ENCODE data around the gene KCNH4. TPM values are rescaled to one million over a fixed set of nuclear protein-coding genes. Genes with fewer than 3 reads are reported as not detected.
"Not testable (repeated sequence)": the region's sequence is repeated elsewhere in the genome, so short reads cannot be mapped to it uniquely, and the experiment has no call there.

KCNH4 gene
- total RNA-seq, 5 donors from 2014 or later (not counting 1 experiment from before 2014, with no cell fraction given) = 0.06 to 0.35 (median 0.20) TPM; not detected in 1

DNA sequence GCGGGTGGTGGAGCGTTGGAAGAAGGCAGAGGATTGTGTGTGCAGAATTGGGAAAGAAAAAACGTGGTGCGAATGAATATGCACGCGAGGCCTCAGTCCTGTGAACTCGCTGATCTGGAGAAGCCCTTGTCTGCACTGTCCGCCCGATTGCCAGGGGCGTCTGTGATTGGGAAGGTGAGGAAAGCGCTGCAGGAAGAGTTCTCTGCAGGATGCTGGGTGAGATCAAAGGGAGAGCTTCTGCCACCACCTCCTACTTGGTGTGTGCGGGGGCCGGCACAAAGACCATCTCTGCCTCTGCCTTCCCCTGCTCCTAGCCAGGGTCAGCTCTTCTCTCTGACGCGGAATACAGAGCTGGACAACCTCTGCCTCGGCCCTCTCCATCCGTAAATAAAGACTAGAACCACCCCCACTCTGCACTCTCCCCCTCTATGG is 25.3 kb downstream of the KCNH4 start:
- Mint-ChIP-seq H3K9me3 (no peaks in the 10 kb centered on the region), H3K27ac (peak overlapping the region in 1 of 2 donors; percentile 92), H3K4me3 (peak overlapping the region; percentile 88 to 94 (median 92)), H3K36me3 (no peaks in the 10 kb centered on the region), H3K27me3 (no peaks in the 10 kb centered on the region), H3K4me1 (peaks cover 28 to 43% (median 42%) of the 10 kb centered on the region in 3 donors)
- CTCF ChIA-PET = no interaction called here
- Histone ChIP-seq H3K9me3 (no peaks in the 10 kb centered on the region), H3K4me3 (ENCODE audit: control insufficient read depth in 1 of 2, extremely low read depth in 1 of 2, low read length in 1 of 2) (peak overlapping the region; percentile 7 to 96), H3K27ac (ENCODE audit: low read length) (no peak overlapping the region), H3K4me1 (ENCODE audit: control insufficient read depth in 1 of 2, extremely low read depth in 1 of 2, insufficient read depth in 2 of 2, low read length in 2 of 2) (peaks cover 11 to 37% of the 10 kb centered on the region in 2 experiments), H3K36me3 (ENCODE audit: control insufficient read depth in 2 of 2, extremely low read depth in 1 of 2, insufficient read depth in 1 of 2, low read length in 1 of 2) (peaks cover 5 to 9% of the 10 kb centered on the region in 2 donors), H3K27me3 (replicated peaks in 1 of 2; ENCODE audit: control insufficient read depth in 2 of 2, extremely low read depth in 1 of 2, insufficient read depth in 2 of 2, low read length in 1 of 2) (no peaks in the 10 kb centered on the region)
- ATAC-seq (replicated peaks in 1 of 4) (no peak), DNase-seq (no peak)
- POLR2A ChIA-PET = interaction anchor here in 1 of 2 donors (0.7 kb wide), 1 partner anchor 96 kb away, joined by 5 read pairs; no protein-coding TSS in a partner anchor
- WGBS (ENCODE audit: insufficient coverage) = 73% methylated on average over 13 of the region's 17 CpGs

DNA sequence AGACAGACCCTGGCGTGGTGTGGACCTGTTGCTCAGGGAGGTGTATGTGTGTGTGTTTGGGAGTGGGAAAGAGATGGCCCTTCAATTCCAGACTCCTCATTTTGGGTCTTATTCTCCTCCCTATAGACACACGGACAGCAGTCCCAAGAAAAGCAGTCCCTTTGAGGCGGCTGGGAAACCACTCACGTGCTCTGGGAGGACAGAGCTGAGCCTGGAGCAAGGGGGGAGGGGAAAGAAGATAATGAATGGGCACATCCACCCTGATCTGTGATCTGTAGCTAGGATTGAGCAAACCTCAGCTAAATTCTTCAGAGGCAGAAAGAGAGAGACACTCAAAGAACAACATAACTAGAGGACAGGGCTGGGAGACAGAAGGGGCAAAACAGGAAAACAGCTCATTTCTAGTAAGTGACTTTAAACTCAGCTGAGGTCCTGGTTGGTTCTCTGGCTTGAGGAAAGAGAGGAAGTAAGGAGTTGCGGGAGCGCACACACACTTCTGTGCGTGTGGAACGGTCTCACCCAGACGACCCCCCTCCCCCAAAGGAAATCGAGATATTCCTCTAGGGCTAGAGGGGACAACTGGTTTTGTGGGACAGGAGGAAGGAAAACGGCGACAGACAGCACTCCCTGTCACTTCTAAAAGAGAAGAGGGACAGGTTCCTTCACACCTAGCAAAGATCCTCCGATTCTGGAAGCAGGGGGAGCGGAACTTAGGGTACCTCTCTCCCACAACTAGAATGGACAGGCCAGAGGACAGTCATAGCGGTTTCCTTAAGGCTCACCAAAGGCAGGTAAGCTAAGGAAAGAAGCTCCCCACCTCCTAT is 26.8 kb downstream of the KCNH4 start:
- Histone ChIP-seq H3K36me3 (ENCODE audit: control insufficient read depth in 2 of 2, extremely low read depth in 1 of 2, insufficient read depth in 1 of 2, low read length in 1 of 2) (peaks cover 5 to 9% of the 10 kb centered on the region in 2 donors), H3K9me3 (no peaks in the 10 kb centered on the region), H3K4me1 (ENCODE audit: control insufficient read depth in 1 of 2, extremely low read depth in 1 of 2, insufficient read depth in 2 of 2, low read length in 2 of 2) (peaks cover 11 to 37% of the 10 kb centered on the region in 2 experiments), H3K4me3 (ENCODE audit: control insufficient read depth in 1 of 2, extremely low read depth in 1 of 2, low read length in 1 of 2) (peak overlapping the region; percentile 84 to 96), H3K27ac (ENCODE audit: low read length) (peak overlapping the region; percentile 74), H3K27me3 (replicated peaks in 1 of 2; ENCODE audit: control insufficient read depth in 2 of 2, extremely low read depth in 1 of 2, insufficient read depth in 2 of 2, low read length in 1 of 2) (no peaks in the 10 kb centered on the region)
- Mint-ChIP-seq H3K27me3 (no peaks in the 10 kb centered on the region), H3K9me3 (no peaks in the 10 kb centered on the region), H3K36me3 (no peaks in the 10 kb centered on the region), H3K4me3 (peak overlapping the region; percentile 88 to 94 (median 92)), H3K4me1 (peaks cover 28 to 45% (median 44%) of the 10 kb centered on the region in 3 donors), H3K27ac (peak overlapping the region; percentile 91 to 92)
- ChIA-PET POLR2A (interaction anchor here (0.6 kb wide), 2 partner anchors 9 to 869 kb away, joined by 4 to 13 read pairs; no protein-coding TSS in a partner anchor), CTCF (interaction anchor here in 1 of 2 donors (1.0 to 1.1 kb wide), 2 partner anchors 12 to 224 kb away, joined by 3 read pairs; partner anchors contain the start of gene ODAD4)
- DNase-seq (peak in 2 of 35 experiments; percentile 10 to 21), ATAC-seq (replicated peaks in 1 of 4) (no peak)
- WGBS (ENCODE audit: insufficient coverage) = no CpG with 5 or more reads among the region's 15 CpGs

DNA sequence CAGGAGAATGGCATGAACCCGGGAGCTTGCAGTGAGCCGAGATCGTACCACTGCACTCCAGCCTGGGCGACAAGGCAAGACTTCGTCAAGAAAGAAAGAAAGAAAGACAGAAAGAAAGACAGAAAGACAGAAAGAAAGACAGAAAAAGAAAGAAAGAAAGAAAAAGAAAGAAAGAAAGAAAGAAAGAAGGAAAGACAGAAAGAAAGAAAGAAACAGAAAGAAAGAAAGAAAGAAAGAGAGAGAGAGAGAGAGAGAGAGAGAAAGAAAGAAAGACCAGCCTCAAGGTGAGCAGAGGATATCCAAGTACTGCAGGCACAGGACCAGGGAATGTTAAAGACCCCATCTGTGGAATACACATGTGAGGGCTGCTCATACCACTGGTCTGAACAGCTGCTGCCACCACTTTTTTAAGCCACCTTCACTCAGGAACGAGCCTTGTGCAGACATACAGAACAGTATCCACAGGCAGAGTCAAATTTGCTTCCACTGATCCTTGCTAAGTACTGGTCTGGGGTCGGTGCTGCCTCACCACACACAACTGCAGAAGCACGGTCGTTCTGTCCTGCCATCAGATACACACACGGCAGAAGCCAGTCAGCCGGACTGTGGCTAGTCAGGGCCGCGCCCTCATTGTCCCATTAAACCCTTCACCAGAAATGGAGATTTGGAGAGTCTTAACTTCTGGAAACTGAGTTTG is 33.9 kb downstream of the KCNH4 start:
- no peak overlapping the region for H3K4me3 ChIP-seq (ENCODE audit: control insufficient read depth in 1 of 2, extremely low read depth in 1 of 2, low read length in 1 of 2)
- H3K27me3 Mint-ChIP-seq = no peaks in the 10 kb centered on the region
- peaks cover 0 to 24% of the 10 kb centered on the region in 2 experiments for H3K4me1 ChIP-seq (ENCODE audit: control insufficient read depth in 1 of 2, extremely low read depth in 1 of 2, insufficient read depth in 2 of 2, low read length in 2 of 2)
- H3K27ac Mint-ChIP-seq = no peak overlapping the region
- ChIA-PET POLR2A (interaction anchor here in 1 of 2 donors (0.6 kb wide), 1 partner anchor 227 kb away, joined by 3 read pairs; no protein-coding TSS in a partner anchor), CTCF (no interaction called here)
- H3K9me3 Mint-ChIP-seq = no peaks in the 10 kb centered on the region
- DNase-seq (no peak), ATAC-seq (replicated peaks in 1 of 4) (no peak)
- H3K9me3 ChIP-seq = no peaks in the 10 kb centered on the region
- WGBS (ENCODE audit: insufficient coverage) = 86% methylated on average over 5 of the region's 13 CpGs
- H3K27me3 ChIP-seq (replicated peaks in 1 of 2; ENCODE audit: control insufficient read depth in 2 of 2, extremely low read depth in 1 of 2, insufficient read depth in 2 of 2, low read length in 1 of 2) = no peaks in the 10 kb centered on the region
- H3K4me1 Mint-ChIP-seq = peaks cover 37 to 55% (median 50%) of the 10 kb centered on the region in 3 donors
- H3K4me3 Mint-ChIP-seq = no peak overlapping the region
- peaks cover 7 to 46% of the 10 kb centered on the region in 2 donors for H3K36me3 ChIP-seq (ENCODE audit: control insufficient read depth in 2 of 2, extremely low read depth in 1 of 2, insufficient read depth in 1 of 2, low read length in 1 of 2)
- H3K36me3 Mint-ChIP-seq = peaks cover 28% of the 10 kb centered on the region
- no peak overlapping the region for H3K27ac ChIP-seq (ENCODE audit: low read length)

DNA sequence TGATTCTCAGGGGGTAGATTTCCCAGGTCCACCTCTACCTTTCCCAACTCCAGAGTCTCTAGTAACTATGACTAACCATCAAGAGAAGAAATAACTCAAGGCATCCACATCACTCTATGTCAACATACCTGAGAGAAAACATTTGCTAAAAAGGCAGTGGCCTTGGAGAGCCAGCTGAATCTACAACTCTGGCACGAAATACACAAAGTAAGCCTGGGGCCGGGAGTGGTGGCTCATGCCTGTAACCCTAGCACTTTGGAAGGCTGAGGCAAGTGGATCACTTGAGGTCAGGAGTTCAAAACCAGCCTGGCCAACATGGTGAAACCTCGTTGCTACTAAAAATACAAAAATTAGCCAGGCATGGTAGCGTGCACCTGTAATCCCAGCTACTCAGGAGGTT is 37.8 kb downstream of the KCNH4 start:
- H3K27me3 ChIP-seq (replicated peaks in 1 of 2; ENCODE audit: control insufficient read depth in 2 of 2, extremely low read depth in 1 of 2, insufficient read depth in 2 of 2, low read length in 1 of 2); H3K27ac Mint-ChIP-seq; H3K4me3 ChIP-seq (ENCODE audit: control insufficient read depth in 1 of 2, extremely low read depth in 1 of 2, low read length in 1 of 2); DNase-seq; H3K9me3 Mint-ChIP-seq; ATAC-seq (replicated peaks in 1 of 4); POLR2A ChIA-PET; H3K27me3 Mint-ChIP-seq; H3K27ac ChIP-seq (ENCODE audit: low read length); H3K4me3 Mint-ChIP-seq; H3K9me3 ChIP-seq: not testable (repeated sequence)
- 95% methylated on average over 4 of the region's 4 CpGs for WGBS (ENCODE audit: insufficient coverage)
- CTCF ChIA-PET = interaction anchor here in 1 of 2 donors (1.6 kb wide), 1 partner anchor 11 kb away, joined by 3 read pairs; no protein-coding TSS in a partner anchor
- peaks cover 8 to 47% of the 10 kb centered on the region in 2 donors for H3K36me3 ChIP-seq (ENCODE audit: control insufficient read depth in 2 of 2, extremely low read depth in 1 of 2, insufficient read depth in 1 of 2, low read length in 1 of 2)
- Mint-ChIP-seq H3K36me3 (peaks cover 33% of the 10 kb centered on the region), H3K4me1 (peaks cover 25 to 62% (median 60%) of the 10 kb centered on the region in 3 donors)
- peaks cover 0 to 32% of the 10 kb centered on the region in 2 experiments for H3K4me1 ChIP-seq (ENCODE audit: control insufficient read depth in 1 of 2, extremely low read depth in 1 of 2, insufficient read depth in 2 of 2, low read length in 2 of 2)

DNA sequence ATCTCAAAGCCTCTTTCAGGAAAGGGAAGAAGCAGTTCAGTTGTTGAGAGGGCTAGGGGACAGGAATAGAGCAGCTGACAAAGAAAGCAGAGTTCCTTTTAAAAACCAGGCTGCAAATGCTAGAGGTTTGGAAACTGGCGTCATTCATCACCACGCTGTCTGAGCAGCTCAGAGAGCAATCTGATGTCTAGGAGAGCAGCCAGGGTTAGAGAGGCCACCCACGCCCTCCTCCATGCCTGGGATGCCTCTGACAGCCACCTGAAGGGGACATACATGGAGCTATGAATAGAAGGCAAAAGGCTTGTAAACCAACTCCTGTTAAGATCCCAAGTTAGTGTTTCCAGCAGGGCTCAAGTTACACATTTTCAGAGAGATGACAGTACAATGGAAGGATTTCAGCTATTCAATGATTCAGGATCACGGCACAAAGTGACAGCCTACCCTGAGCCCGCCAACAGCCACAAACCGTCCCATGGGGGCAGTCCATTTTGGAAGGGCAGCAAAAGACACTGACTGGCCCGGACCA is 38.5 kb downstream of the KCNH4 start:
- Mint-ChIP-seq H3K36me3 (peaks cover 31% of the 10 kb centered on the region), H3K4me3 (no peak overlapping the region), H3K27ac (no peak overlapping the region), H3K4me1 (peaks cover 20 to 64% (median 61%) of the 10 kb centered on the region in 3 donors), H3K9me3 (no peaks in the 10 kb centered on the region), H3K27me3 (no peaks in the 10 kb centered on the region)
- H3K4me3 ChIP-seq (ENCODE audit: control insufficient read depth in 1 of 2, extremely low read depth in 1 of 2, low read length in 1 of 2) = no peak overlapping the region
- no peaks in the 10 kb centered on the region for H3K27me3 ChIP-seq (replicated peaks in 1 of 2; ENCODE audit: control insufficient read depth in 2 of 2, extremely low read depth in 1 of 2, insufficient read depth in 2 of 2, low read length in 1 of 2)
- WGBS (ENCODE audit: insufficient coverage) = 91% methylated on average over 6 of the region's 7 CpGs
- H3K4me1 ChIP-seq (ENCODE audit: control insufficient read depth in 1 of 2, extremely low read depth in 1 of 2, insufficient read depth in 2 of 2, low read length in 2 of 2) = peaks cover 0 to 32% of the 10 kb centered on the region in 2 experiments
- H3K9me3 ChIP-seq = no peaks in the 10 kb centered on the region
- ChIA-PET CTCF (interaction anchor here in 1 of 2 donors (1.6 kb wide), 1 partner anchor 12 kb away, joined by 3 read pairs; no protein-coding TSS in a partner anchor), POLR2A (interaction anchor here in 1 of 2 donors (0.5 kb wide), 1 partner anchor 178 kb away, joined by 4 read pairs; no protein-coding TSS in a partner anchor)
- ATAC-seq (replicated peaks in 1 of 4) = no peak
- DNase-seq = no peak
- peaks cover 8 to 45% of the 10 kb centered on the region in 2 donors for H3K36me3 ChIP-seq (ENCODE audit: control insufficient read depth in 2 of 2, extremely low read depth in 1 of 2, insufficient read depth in 1 of 2, low read length in 1 of 2)
- no peak overlapping the region for H3K27ac ChIP-seq (ENCODE audit: low read length)

DNA sequence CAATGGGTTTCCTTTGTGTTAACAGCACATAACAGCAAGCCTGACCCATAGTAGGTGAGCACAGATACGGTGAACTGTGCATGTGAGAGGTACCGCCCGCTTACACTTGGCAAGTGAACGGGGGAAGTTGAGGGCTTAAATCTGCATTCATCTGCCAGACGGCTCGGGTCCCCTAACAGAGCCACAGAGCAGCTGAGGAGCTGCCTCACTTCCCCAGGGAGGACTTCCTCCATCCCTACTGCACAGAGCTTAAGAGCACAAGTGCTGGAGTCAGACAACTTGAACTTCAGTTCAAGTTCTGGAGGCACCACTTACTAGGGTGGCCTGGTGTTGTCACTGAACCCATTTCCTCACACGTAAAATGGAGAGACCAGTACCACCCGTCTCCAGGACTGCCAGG is 39.6 kb downstream of the KCNH4 start:
- Mint-ChIP-seq H3K27ac (no peak overlapping the region), H3K4me3 (no peak overlapping the region), H3K4me1 (peaks cover 15 to 61% (median 59%) of the 10 kb centered on the region in 3 donors), H3K27me3 (no peaks in the 10 kb centered on the region), H3K36me3 (peaks cover 23% of the 10 kb centered on the region), H3K9me3 (no peaks in the 10 kb centered on the region)
- no peaks in the 10 kb centered on the region for H3K9me3 ChIP-seq
- 78% methylated on average over 5 of the region's 8 CpGs for WGBS (ENCODE audit: insufficient coverage)
- H3K27me3 ChIP-seq (replicated peaks in 1 of 2; ENCODE audit: control insufficient read depth in 2 of 2, extremely low read depth in 1 of 2, insufficient read depth in 2 of 2, low read length in 1 of 2) = no peaks in the 10 kb centered on the region
- ATAC-seq (replicated peaks in 1 of 4) (no peak), DNase-seq (no peak)
- CTCF ChIA-PET = no interaction called here
- H3K27ac ChIP-seq (ENCODE audit: low read length) = no peak overlapping the region
- H3K4me1 ChIP-seq (ENCODE audit: control insufficient read depth in 1 of 2, extremely low read depth in 1 of 2, insufficient read depth in 2 of 2, low read length in 2 of 2) = peaks cover 0 to 36% of the 10 kb centered on the region in 2 experiments
- peaks cover 8 to 42% of the 10 kb centered on the region in 2 donors for H3K36me3 ChIP-seq (ENCODE audit: control insufficient read depth in 2 of 2, extremely low read depth in 1 of 2, insufficient read depth in 1 of 2, low read length in 1 of 2)
- POLR2A ChIA-PET = interaction anchor here in 1 of 2 donors (0.5 to 0.7 kb wide), 2 partner anchors 12 to 30 kb away, joined by 6 read pairs; no protein-coding TSS in a partner anchor
- H3K4me3 ChIP-seq (ENCODE audit: control insufficient read depth in 1 of 2, extremely low read depth in 1 of 2, low read length in 1 of 2) = no peak overlapping the region

Measured in T-cell (primary cell).